Neural crest cell (in vitro differentiated cells): ENCODE measurements around the gene GAS6. TPM values are rescaled to one million over a fixed set of nuclear protein-coding genes. Genes with fewer than 3 reads are reported as not detected.
A peak's percentile ranks its signal among the peaks of the same experiment; 100 is the strongest.

Source experiments
- DNase-seq: peaks from one replicate; pipeline ENCODE4 v3.0.0; 2021; ENCODE audit warnings: low read depth, mixed read lengths, low spot score
- H3K27ac Mint-ChIP-seq: one replicate; pipeline ENCODE4 v1.8.0; 2021; ENCODE audit warnings: mild to moderate bottlenecking, mixed read lengths; ENCODE audit not compliant: unreplicated experiment
- H3K27me3 Mint-ChIP-seq: 2 replicates; pipeline ENCODE4 v1.8.0; 2021; ENCODE audit warnings: low read depth, mild to moderate bottlenecking, mixed read lengths
- H3K36me3 Mint-ChIP-seq: 2 replicates; pipeline ENCODE4 v1.8.0; 2021; ENCODE audit warnings: low read depth, mild to moderate bottlenecking, mixed read lengths
- H3K4me1 Mint-ChIP-seq: 2 replicates; pipeline ENCODE4 v1.8.0; 2021; ENCODE audit warnings: mixed read lengths
- H3K4me3 Mint-ChIP-seq: one replicate; pipeline ENCODE4 v1.8.0; 2021; ENCODE audit warnings: mild to moderate bottlenecking, mixed read lengths
- H3K9me3 Mint-ChIP-seq: 2 replicates; pipeline ENCODE4 v1.8.0; 2021; ENCODE audit warnings: mixed read lengths
- total RNA-seq: library from RNA; stranded (reverse); gene quantifications from 2 replicates; pipeline ENCODE4 v1.2.1, GENCODE V29; 2021
- TF ChIP-seq, protein P1 (sequence below): fragments of 200-600 bp; sonication (generic); conservative IDR thresholded peaks from 2 replicates; pipeline ENCODE4 v1.5.0; 2021; ENCODE audit warnings: antibody characterized with exemption, mild to moderate bottlenecking

GAS6 gene
- total RNA-seq, 1 donor from 2014 or later = 9.0 TPM

- no peak for DNase-seq
- Mint-ChIP-seq H3K36me3 (no peaks in the 10 kb centered on the region), H3K27me3 (no peaks in the 10 kb centered on the region), H3K4me3 (no peak overlapping the region), H3K27ac (no peak overlapping the region), H3K4me1 (peaks cover 35% of the 10 kb centered on the region), H3K9me3 (no peaks in the 10 kb centered on the region)
- TF ChIP-seq, protein P1, sequence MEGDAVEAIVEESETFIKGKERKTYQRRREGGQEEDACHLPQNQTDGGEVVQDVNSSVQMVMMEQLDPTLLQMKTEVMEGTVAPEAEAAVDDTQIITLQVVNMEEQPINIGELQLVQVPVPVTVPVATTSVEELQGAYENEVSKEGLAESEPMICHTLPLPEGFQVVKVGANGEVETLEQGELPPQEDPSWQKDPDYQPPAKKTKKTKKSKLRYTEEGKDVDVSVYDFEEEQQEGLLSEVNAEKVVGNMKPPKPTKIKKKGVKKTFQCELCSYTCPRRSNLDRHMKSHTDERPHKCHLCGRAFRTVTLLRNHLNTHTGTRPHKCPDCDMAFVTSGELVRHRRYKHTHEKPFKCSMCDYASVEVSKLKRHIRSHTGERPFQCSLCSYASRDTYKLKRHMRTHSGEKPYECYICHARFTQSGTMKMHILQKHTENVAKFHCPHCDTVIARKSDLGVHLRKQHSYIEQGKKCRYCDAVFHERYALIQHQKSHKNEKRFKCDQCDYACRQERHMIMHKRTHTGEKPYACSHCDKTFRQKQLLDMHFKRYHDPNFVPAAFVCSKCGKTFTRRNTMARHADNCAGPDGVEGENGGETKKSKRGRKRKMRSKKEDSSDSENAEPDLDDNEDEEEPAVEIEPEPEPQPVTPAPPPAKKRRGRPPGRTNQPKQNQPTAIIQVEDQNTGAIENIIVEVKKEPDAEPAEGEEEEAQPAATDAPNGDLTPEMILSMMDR = no peak
Observed at GRCh38 chr13:113883314-113883811, 19.5 kb upstream of the GAS6 start.

DNA sequence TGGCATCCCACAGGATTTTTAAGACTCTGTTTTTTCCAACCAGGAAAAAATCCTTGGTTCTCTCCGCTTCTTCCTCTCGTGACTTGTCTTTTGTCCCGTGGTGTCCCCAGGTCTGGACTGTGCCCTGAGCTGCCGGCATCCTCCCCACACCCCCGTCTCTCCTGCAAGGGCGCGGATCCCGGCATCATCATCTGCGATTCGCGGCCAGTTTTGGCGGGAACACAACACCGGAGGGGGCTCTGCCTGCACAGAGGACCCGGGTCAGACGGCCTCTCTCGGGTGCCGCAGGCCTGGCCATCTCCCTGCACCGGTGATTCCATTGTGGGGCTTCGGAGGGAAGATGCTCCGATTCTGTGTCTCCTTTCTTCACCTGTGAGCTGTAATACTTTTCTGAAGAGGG lies 18.8 kb upstream of the GAS6 start:
- DNase-seq = no peak
- Mint-ChIP-seq H3K4me3 (no peak overlapping the region), H3K27me3 (no peaks in the 10 kb centered on the region), H3K36me3 (no peaks in the 10 kb centered on the region), H3K4me1 (peaks cover 32% of the 10 kb centered on the region), H3K27ac (no peak overlapping the region), H3K9me3 (no peaks in the 10 kb centered on the region)
- TF ChIP-seq, protein P1 = no peak

DNA sequence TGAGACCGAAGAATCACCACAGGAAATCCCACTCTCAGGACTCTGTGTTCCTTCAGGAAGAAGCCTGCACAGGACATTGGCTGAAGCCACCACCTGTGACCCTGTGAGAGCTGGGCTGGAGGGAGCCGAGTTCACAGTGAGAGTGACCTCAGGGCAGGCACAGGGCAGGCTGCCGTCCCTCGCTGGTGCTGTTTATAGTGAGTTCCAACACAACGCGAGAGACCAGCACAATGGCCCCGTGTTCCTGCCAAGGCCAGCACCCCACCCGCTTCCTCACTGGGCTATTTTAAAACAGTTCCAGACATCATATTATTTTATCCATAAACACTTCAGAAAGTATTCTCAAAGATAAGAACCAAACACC lies 18.4 kb upstream of the GAS6 start:
- H3K36me3 Mint-ChIP-seq = no peaks in the 10 kb centered on the region
- H3K4me1 Mint-ChIP-seq = peaks cover 29% of the 10 kb centered on the region
- no peaks in the 10 kb centered on the region for H3K9me3 Mint-ChIP-seq
- no peak for DNase-seq
- no peak overlapping the region for H3K27ac Mint-ChIP-seq
- no peaks in the 10 kb centered on the region for H3K27me3 Mint-ChIP-seq
- H3K4me3 Mint-ChIP-seq = no peak overlapping the region
- TF ChIP-seq, protein P1 = no peak

DNA sequence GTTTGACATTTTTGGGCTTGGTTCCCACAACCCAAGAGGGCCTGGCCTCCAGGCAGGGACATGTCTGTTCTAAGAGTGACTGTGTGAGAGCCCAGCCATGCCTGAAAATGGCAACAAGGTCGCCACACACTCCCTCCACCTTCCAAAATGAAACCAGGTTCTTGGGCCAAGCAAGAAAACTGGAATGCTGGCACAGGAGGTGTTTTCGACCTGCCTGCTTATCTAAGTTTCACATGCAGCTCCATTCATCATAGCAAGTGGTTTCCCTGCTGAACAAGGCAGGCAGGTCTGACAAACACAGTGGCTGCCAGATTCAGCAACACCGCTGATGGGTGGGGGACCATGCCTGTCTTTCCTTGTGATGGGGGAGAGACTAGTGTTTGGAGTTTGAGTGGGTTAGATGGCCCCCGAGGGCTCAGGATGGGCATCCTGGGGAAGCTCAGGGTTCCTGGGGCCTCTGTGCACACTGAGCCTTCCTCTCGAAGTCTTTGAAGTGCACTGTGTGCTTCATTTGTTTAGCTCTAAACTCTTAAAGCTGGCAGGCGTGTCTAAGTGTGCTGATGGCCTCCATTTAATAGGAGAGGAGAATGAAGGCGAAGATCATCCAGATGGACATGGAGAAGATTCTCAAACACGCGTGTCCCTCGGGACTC lies 17.9 kb upstream of the GAS6 start:
- DNase-seq = no peak
- TF ChIP-seq, protein P1 = no peak
- Mint-ChIP-seq H3K9me3 (no peaks in the 10 kb centered on the region), H3K27me3 (no peaks in the 10 kb centered on the region), H3K36me3 (no peaks in the 10 kb centered on the region), H3K4me3 (no peak overlapping the region), H3K27ac (peak overlapping the region; percentile 27), H3K4me1 (peaks cover 29% of the 10 kb centered on the region)

DNA sequence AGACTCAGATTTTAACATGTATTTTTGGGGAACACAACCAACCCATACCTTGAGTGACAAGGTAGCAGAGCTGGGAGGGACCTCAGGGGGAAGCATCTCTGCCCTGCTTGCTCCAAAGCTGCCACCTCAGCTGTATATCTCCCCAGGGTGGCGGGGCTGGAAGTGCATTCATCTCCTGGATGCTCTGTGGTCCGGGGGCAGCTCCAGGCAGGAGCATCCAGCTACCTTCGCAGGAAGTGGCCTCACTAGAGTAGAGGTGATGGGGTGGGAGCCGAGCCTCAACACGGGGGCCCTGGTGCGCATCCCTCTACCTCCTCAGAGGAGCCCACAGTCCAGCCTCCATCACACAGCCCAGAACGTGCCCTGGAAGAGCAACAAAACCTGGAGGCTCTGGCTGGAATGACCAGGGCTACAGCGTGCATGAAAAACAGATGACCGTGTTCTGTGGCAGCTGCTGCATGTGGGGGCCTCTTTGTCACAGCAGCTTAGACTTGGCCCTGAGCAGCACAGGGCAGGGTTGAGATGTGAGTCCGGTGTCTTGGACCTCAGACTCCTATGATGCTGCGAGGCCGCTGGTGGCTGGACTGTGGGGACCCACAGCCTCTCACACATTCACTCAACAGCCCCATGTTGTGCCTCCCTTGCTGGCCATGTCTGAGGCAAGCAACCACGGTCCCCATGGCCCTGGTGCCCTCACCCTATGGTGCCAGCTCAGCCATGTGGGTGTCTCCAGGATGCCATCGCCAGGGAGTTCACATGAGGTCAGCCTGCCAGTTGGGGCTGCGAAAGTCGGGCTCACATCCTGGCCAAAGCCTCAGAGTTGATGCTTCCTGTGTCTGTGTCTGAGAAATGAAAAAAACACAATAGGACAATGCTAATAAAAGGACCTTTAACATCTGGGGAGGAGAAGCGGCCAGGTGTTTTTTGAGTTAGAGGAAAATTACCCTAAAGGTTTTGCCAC lies 17.1 kb upstream of the GAS6 start:
- TF ChIP-seq, protein P1 = no peak
- no peaks in the 10 kb centered on the region for H3K9me3 Mint-ChIP-seq
- H3K36me3 Mint-ChIP-seq = no peaks in the 10 kb centered on the region
- no peaks in the 10 kb centered on the region for H3K27me3 Mint-ChIP-seq
- H3K4me3 Mint-ChIP-seq = no peak overlapping the region
- H3K27ac Mint-ChIP-seq = no peak overlapping the region
- DNase-seq = no peak
- H3K4me1 Mint-ChIP-seq = peaks cover 29% of the 10 kb centered on the region
